T-cell (primary cell): ENCODE results near the gene HECTD1. TPM values are rescaled to one million over a fixed set of nuclear protein-coding genes. Genes with fewer than 3 reads are reported as not detected.
"Not testable (repeated sequence)": the region's sequence is repeated elsewhere in the genome, so short reads cannot be mapped to it uniquely, and the experiment has no call there.

ENCODE experiments used
- ATAC-seq, 4 experiments: fragments of 200-7000 bp in 3 of 4; fragments of 150-1000 bp in 1 of 4; cut with Tn5 transposase; replicated peaks in 1 of 4; 1 replicate in 3 of 4; 2 replicates in 1 of 4; pipeline ENCODE4 v1.10.0; 2021; ENCODE audit warnings: moderate library complexity in 3 of 4, mild to moderate bottlenecking in 2 of 4, moderate number of reproducible peaks in 1 of 4
- CTCF ChIA-PET, 2 donors: fragments of 300-600 bp; sonication (Branson Sonifier 250); formaldehyde crosslinking; loops; one replicate each; lab custom pipeline; 2022; ENCODE audit warnings: antibody characterized with exemption in 2 of 2; lab: Charles Lee
- POLR2A ChIA-PET, 2 donors: fragments of 300-600 bp; sonication (Branson Sonifier 250); formaldehyde crosslinking; loops; one replicate each; lab custom pipeline; 2022; ENCODE audit warnings: antibody characterized with exemption in 2 of 2; lab: Charles Lee
- DNase-seq, 35 experiments: peaks; one replicate each; pipeline versions ENCODE4 v3.0.0 to v3.0.0-alpha.2; 2013 to 2023
- H3K27ac ChIP-seq: one replicate; pipeline ENCODE4 v1.5.1; 2013; ENCODE audit warnings: low read length
- H3K27me3 ChIP-seq, 2 experiments: replicated peaks in 1 of 2; 1 replicate in 1 of 2; 2 replicates in 1 of 2; pipeline versions ENCODE4 v1.6.1 to v1.7.0; 2013; ENCODE audit warnings: low read length in 1 of 2, mixed read lengths in 1 of 2; ENCODE audit not compliant: control insufficient read depth in 2 of 2, insufficient read depth in 2 of 2; ENCODE audit errors: extremely low read depth in 1 of 2
- H3K36me3 ChIP-seq, 2 donors: 1 replicate in 1 of 2; 2 replicates in 1 of 2; pipeline versions ENCODE4 v1.6.1 to v1.7.0; 2013; ENCODE audit warnings: low read length in 1 of 2; ENCODE audit not compliant: control insufficient read depth in 2 of 2, insufficient read depth in 1 of 2; ENCODE audit errors: extremely low read depth in 1 of 2
- H3K4me1 ChIP-seq, 2 experiments: 1 replicate in 1 of 2; 2 replicates in 1 of 2; pipeline versions ENCODE4 v1.6.1 to v1.7.0; 2013; ENCODE audit warnings: low read length in 2 of 2, mixed read lengths in 1 of 2; ENCODE audit not compliant: insufficient read depth in 2 of 2, control insufficient read depth in 1 of 2; ENCODE audit errors: extremely low read depth in 1 of 2
- H3K4me3 ChIP-seq, 2 donors: 1 replicate in 1 of 2; 2 replicates in 1 of 2; pipeline versions ENCODE4 v1.5.1 to v1.7.0; 2013; ENCODE audit warnings: mild to moderate bottlenecking in 2 of 2, low read length in 1 of 2, moderate library complexity in 1 of 2; ENCODE audit not compliant: control insufficient read depth in 1 of 2; ENCODE audit errors: extremely low read depth in 1 of 2
- H3K9me3 ChIP-seq: 2 replicates; pipeline ENCODE4 v1.7.0; 2013
- H3K27ac Mint-ChIP-seq, 2 donors: one replicate each; pipeline ENCODE4 v1.8.0; 2020 to 2021; ENCODE audit warnings: mild to moderate bottlenecking in 2 of 2, mixed read lengths in 2 of 2
- H3K27me3 Mint-ChIP-seq, 2 donors: one replicate each; pipeline ENCODE4 v1.8.0; 2021 to 2022; ENCODE audit warnings: mixed read lengths in 2 of 2
- H3K36me3 Mint-ChIP-seq: one replicate; pipeline ENCODE4 v1.8.0; 2021; ENCODE audit warnings: mixed read lengths
- H3K4me1 Mint-ChIP-seq, 3 donors: one replicate each; pipeline ENCODE4 v1.8.0; 2020 to 2022; ENCODE audit warnings: mixed read lengths in 3 of 3, mild to moderate bottlenecking in 1 of 3
- H3K4me3 Mint-ChIP-seq, 3 donors: one replicate each; pipeline ENCODE4 v1.8.0; 2020 to 2022; ENCODE audit warnings: mild to moderate bottlenecking in 3 of 3, mixed read lengths in 3 of 3, moderate library complexity in 3 of 3
- H3K9me3 Mint-ChIP-seq, 3 donors: one replicate each; pipeline ENCODE4 v1.8.0; 2020 to 2022; ENCODE audit warnings: mixed read lengths in 3 of 3
- WGBS: methylation state at CpG from one replicate; pipeline ENCODE4 v1.1.5; 2013; ENCODE audit warnings: missing lambda C conversion rate; ENCODE audit not compliant: insufficient coverage; 5-methylcytosine and 5-hydroxymethylcytosine counted together
- total RNA-seq, 35 experiments: library from RNA in 6 of 35; stranded (reverse) in 6 of 35; fragments of 120-200 nt in 1 of 35; gene quantifications; one replicate each; pipeline versions ENCODE4 v1.2.1 to v1.2.4 and lab custom pipeline; 2013 to 2026

The HECTD1 gene
- total RNA-seq, 5 donors from 2014 or later (not counting 1 experiment from before 2014, with no cell fraction given): 118 to 194 (median 132) TPM

DNA sequence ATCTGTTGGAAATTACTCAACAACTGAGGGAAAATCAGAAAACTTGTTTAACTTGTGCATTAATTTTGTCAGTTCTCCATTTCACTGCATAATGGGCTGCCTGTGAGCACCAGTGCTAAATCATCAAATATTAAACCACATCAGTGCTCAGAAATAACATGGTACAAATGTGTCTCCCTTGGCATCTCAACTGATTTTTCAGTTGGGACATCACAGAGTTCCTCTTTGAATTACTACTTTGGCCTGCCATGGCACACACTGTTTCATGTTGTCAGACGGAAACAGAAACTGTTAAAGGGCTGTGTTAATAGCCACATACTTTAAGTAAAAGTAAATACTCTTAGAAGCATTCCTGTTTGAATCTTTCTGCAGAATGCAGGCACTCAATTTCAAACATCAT lies 139.4 kb downstream of the HECTD1 start:
- Mint-ChIP-seq H3K36me3 (peaks cover 35% of the 10 kb centered on the region), H3K27ac (no peak overlapping the region), H3K4me1 (no peaks in the 10 kb centered on the region), H3K9me3 (no peaks in the 10 kb centered on the region), H3K27me3 (no peaks in the 10 kb centered on the region), H3K4me3 (no peak overlapping the region)
- H3K4me3 ChIP-seq: no peak overlapping the region
- DNase-seq (no peak), ATAC-seq (no peak)
- ChIA-PET POLR2A (interaction anchor here in 1 of 2 donors (0.6 kb wide), 1 partner anchor 135 kb away, joined by 3 read pairs; no protein-coding TSS in a partner anchor), CTCF (interaction anchor here in 1 of 2 donors (0.6 kb wide), 1 partner anchor 22 kb away, joined by 3 read pairs; no protein-coding TSS in a partner anchor)
- no peaks in the 10 kb centered on the region for H3K9me3 ChIP-seq
- H3K4me1 ChIP-seq: no peaks in the 10 kb centered on the region
- H3K27ac ChIP-seq: no peak overlapping the region
- H3K27me3 ChIP-seq: no peaks in the 10 kb centered on the region
- H3K36me3 ChIP-seq: peaks cover 0 to 11% of the 10 kb centered on the region in 2 donors
- no CpG with 5 or more reads among the region's 1 CpG for WGBS

DNA sequence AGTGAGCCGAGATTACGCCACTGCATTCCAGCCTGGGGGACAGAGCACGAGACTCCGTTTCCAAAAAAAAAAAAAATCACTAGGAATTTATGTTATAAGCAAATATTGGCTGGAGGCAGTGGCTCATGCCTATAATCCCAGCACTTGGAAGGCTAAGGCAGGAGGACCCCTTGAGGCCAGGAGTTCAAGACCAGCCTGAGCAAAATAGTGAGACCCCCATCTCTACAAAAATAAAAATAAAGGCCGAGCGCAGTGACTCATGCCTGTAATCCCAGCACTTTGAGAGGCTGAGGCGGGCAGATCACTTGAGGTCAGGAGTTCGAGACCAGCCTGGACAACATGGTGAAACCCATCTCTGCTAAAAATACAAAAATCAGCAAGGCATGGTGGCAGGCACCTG lies 144.7 kb downstream of the HECTD1 start:
- H3K9me3 ChIP-seq, POLR2A ChIA-PET, H3K4me1 ChIP-seq, H3K4me3 Mint-ChIP-seq, H3K27me3 ChIP-seq, DNase-seq, H3K27ac ChIP-seq, CTCF ChIA-PET, H3K27me3 Mint-ChIP-seq, ATAC-seq, H3K9me3 Mint-ChIP-seq, H3K27ac Mint-ChIP-seq, H3K36me3 ChIP-seq, H3K4me3 ChIP-seq: not testable (repeated sequence)
- no CpG with 5 or more reads among the region's 8 CpGs for WGBS
- Mint-ChIP-seq H3K4me1 (peaks cover 9 to 13% (median 10%) of the 10 kb centered on the region in 3 donors), H3K36me3 (peaks cover 13% of the 10 kb centered on the region)

DNA sequence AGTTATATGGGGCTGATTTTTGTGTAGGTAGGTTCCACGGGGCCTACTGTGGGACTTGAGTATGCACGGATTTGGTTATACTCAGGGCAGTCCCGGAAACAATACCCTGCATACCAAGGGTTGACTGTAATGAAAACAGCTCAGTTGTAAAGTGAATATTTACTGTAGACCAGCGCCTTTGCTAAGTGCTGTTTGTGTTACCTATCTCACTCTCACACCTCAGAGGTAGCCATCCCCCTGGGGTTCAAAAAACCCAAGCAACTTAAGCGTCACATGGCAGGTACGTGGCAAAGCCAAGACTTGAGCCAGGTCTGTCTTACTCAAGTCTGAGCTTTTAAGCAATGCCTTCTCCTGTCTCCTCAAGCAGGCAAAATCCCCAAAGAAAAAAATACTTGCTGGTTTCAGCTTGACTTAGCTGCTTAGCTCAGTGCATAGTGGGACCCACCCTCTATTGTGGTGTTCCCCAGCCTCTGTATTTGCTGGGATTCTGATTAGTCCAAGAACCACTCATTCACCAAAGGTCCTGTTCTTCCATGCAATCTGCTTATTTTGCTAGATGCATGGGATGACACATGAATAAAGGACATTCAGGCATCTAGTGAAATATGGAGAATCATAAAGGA lies 147.2 kb downstream of the HECTD1 start:
- CTCF ChIA-PET: no interaction called here

DNA sequence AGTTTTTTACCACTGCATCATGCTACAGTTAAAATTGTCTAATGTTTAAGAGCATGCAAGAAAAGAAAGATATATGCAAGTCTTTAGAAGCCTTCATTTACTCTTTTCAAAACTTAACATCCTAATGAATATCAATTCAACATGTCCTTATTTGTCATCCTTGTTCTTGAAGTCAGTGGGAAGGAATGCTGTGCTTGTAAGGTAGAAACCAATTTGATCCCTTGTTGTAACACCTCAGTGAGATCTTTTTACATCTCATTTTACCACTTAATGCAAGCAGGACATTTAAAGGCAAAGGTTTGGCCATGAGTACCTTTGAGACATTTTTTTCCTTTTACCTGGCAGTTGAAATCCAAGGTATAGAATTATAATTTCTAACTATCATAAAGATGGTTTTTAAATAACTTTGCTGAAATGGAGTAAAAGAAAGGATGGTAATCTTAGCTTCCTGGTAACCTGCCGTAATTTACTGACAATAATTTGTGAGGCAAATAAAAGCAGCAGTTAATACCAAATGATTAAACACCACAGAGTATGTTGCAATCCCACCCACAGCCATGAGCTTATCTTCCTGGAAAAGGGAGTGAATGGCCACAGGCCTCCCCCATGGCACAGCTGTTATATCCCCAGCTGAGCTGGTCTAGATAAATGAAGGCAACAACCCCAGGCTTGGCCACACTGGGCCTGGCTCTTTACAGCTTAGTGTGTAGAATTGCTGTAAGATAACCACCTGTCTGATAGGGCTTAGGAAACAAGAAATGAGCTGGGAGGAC lies 148.3 kb downstream of the HECTD1 start:
- WGBS: no CpG with 5 or more reads among the region's 1 CpG
- POLR2A ChIA-PET: interaction anchor here in 1 of 2 donors (0.6 kb wide), 1 partner anchor 15 kb away, joined by 3 read pairs; no protein-coding TSS in a partner anchor
- Mint-ChIP-seq H3K27ac (no peak overlapping the region), H3K4me1 (peaks cover 12 to 16% (median 14%) of the 10 kb centered on the region in 3 donors), H3K36me3 (peaks cover 4% of the 10 kb centered on the region), H3K27me3 (no peaks in the 10 kb centered on the region), H3K9me3 (no peaks in the 10 kb centered on the region), H3K4me3 (no peak overlapping the region)
- CTCF ChIA-PET: no interaction called here
- Histone ChIP-seq H3K4me1 (no peaks in the 10 kb centered on the region), H3K27ac (no peak overlapping the region), H3K4me3 (no peak overlapping the region), H3K27me3 (no peaks in the 10 kb centered on the region), H3K9me3 (no peaks in the 10 kb centered on the region), H3K36me3 (no peaks in the 10 kb centered on the region)
- ATAC-seq: no peak
- DNase-seq: no peak

More for the DNA sequence above, 147.2 kb downstream of the HECTD1 start:
- Mint-ChIP-seq H3K9me3 (no peaks in the 10 kb centered on the region), H3K4me1 (peaks cover 12 to 16% (median 14%) of the 10 kb centered on the region in 3 donors), H3K27me3 (no peaks in the 10 kb centered on the region), H3K4me3 (no peak overlapping the region), H3K36me3 (peaks cover 4% of the 10 kb centered on the region), H3K27ac (no peak overlapping the region)
- Histone ChIP-seq H3K4me1 (no peaks in the 10 kb centered on the region), H3K27ac (no peak overlapping the region), H3K27me3 (no peaks in the 10 kb centered on the region), H3K4me3 (no peak overlapping the region), H3K9me3 (no peaks in the 10 kb centered on the region), H3K36me3 (no peaks in the 10 kb centered on the region)
- POLR2A ChIA-PET: no interaction called here
- DNase-seq: no peak
- ATAC-seq: no peak
- WGBS: 82% methylated on average over 2 of the region's 6 CpGs

DNA sequence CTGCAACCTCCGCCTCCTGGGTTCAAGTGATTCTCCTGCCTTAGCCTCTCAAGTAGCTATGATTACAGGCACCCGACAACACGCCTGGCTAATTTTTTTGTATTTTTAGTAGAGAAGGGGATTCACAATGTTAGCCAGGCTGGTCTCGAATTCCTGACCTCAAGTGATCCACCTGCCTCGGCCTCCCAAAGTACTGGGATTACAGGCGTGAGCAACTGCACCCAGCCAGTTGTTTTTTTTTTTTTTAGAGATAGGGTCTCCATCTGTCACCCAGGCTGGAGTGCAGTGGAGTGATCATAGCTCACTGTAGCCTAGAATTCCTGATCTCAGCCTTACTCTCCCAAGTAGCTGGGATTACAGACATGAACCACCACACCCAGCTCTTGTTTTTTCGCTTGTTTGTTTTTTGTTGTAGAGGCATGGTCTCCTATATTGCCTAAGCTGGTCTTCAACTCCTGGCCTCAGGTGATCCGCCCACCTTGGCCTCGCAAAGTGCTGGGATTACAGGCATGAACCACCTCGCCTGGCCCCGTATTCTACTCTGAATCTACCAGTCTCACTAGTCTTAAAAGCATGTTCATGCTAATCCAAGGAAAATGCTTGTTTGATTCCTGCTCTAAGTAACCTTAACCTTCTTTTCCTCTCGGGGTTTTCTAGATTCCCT lies 149.8 kb downstream of the HECTD1 start:
- Histone ChIP-seq H3K4me3 (no peak overlapping the region), H3K27me3 (no peaks in the 10 kb centered on the region), H3K27ac (no peak overlapping the region), H3K9me3 (no peaks in the 10 kb centered on the region), H3K36me3 (no peaks in the 10 kb centered on the region), H3K4me1 (no peaks in the 10 kb centered on the region)
- no peak overlapping the region for H3K4me3 Mint-ChIP-seq
- DNase-seq (no peak), ATAC-seq (no peak)
- no peaks in the 10 kb centered on the region for H3K27me3 Mint-ChIP-seq
- ChIA-PET CTCF (interaction anchor here in 1 of 2 donors (0.6 kb wide), 1 partner anchor 520 kb away, joined by 11 read pairs; no protein-coding TSS in a partner anchor), POLR2A (interaction anchor here in 1 of 2 donors (0.6 to 0.7 kb wide), 2 partner anchors 25 to 107 kb away, joined by 3 to 9 read pairs; no protein-coding TSS in a partner anchor)
- H3K4me1 Mint-ChIP-seq: peaks cover 12 to 16% (median 14%) of the 10 kb centered on the region in 3 donors
- peaks cover 4% of the 10 kb centered on the region for H3K36me3 Mint-ChIP-seq
- 95% methylated on average over 7 of the region's 12 CpGs for WGBS
- no peak overlapping the region for H3K27ac Mint-ChIP-seq
- H3K9me3 Mint-ChIP-seq: no peaks in the 10 kb centered on the region

GRCh38 chr14:31057035-31057434 lies 150.6 kb downstream of the HECTD1 start:
- Histone ChIP-seq H3K27ac (no peak overlapping the region), H3K4me1 (no peaks in the 10 kb centered on the region), H3K27me3 (no peaks in the 10 kb centered on the region), H3K36me3 (no peaks in the 10 kb centered on the region), H3K9me3 (no peaks in the 10 kb centered on the region), H3K4me3 (no peak overlapping the region)
- no peak overlapping the region for H3K4me3 Mint-ChIP-seq
- no peak overlapping the region for H3K27ac Mint-ChIP-seq
- no peak for DNase-seq
- ChIA-PET CTCF (interaction anchor here in 1 of 2 donors (0.6 kb wide), 1 partner anchor 184 kb away, joined by 3 read pairs; no protein-coding TSS in a partner anchor), POLR2A (interaction anchor here in 1 of 2 donors (0.7 kb wide), 1 partner anchor 26 kb away, joined by 9 read pairs; no protein-coding TSS in a partner anchor)
- WGBS: 86% methylated on average over 1 of the region's 1 CpG
- no peak for ATAC-seq
- H3K4me1 Mint-ChIP-seq: peaks cover 12 to 16% (median 14%) of the 10 kb centered on the region in 3 donors
- no peaks in the 10 kb centered on the region for H3K27me3 Mint-ChIP-seq
- no peaks in the 10 kb centered on the region for H3K9me3 Mint-ChIP-seq
- peaks cover 4% of the 10 kb centered on the region for H3K36me3 Mint-ChIP-seq
